Neural cell (in vitro differentiated cells): ENCODE data around the gene PLVAP.

Source experiments
- CTCF ChIP-seq: fragments of 450-650 bp; IDR thresholded peaks from 2 replicates; pipeline ENCODE4 v1.5.1; 2014; ENCODE audit warnings: antibody characterized with exemption, mild to moderate bottlenecking, moderate library complexity; ENCODE audit not compliant: poor library complexity, severe bottlenecking
- EP300 ChIP-seq: fragments of 450-650 bp; conservative IDR thresholded peaks from 2 replicates; pipeline ENCODE4 v1.6.1; 2014; ENCODE audit warnings: antibody characterized with exemption, mild to moderate bottlenecking, moderate library complexity; ENCODE audit not compliant: poor library complexity, severe bottlenecking
- EZH2 ChIP-seq: fragments of 200-600, 300-800 bp; shearing (Covaris generic), sonication (generic); IDR thresholded peaks from 2 replicates; pipeline ENCODE4 v1.6.1; 2014; ENCODE audit warnings: antibody characterized with exemption, low read length, borderline replicate concordance, mild to moderate bottlenecking; ENCODE audit not compliant: insufficient read depth, poor library complexity, severe bottlenecking
- POLR2AphosphoS5 ChIP-seq: IDR thresholded peaks from 2 replicates; pipeline ENCODE4 v1.6.1; 2012
- TAF1 ChIP-seq: IDR thresholded peaks from 2 replicates; pipeline ENCODE4 v1.6.1; 2012; ENCODE audit warnings: low read depth

- TF ChIP-seq TAF1 (no peak), EZH2 (no peak), POLR2AphosphoS5 (no peak), EP300 (no peak), CTCF (no peak)
These were observed 49.3 kb downstream of the PLVAP start for GRCh38 chr19:17327654-17328516.
